GM12878 (cell line): ENCODE results near the gene DEPDC1B. TPM values are rescaled to one million over a fixed set of nuclear protein-coding genes. Genes with fewer than 3 reads are reported as not detected.
A peak's percentile ranks its signal among the peaks of the same experiment; 100 is the strongest.

Experiments used
- E2F4 ChIP-seq: IDR thresholded peaks from 2 replicates; pipeline ENCODE4 v1.6.1; 2012; ENCODE audit warnings: low read depth, low read length, improper control_type of control experiment
- EED ChIP-seq: sonication (generic); IDR thresholded peaks from 2 replicates; pipeline ENCODE4 v1.6.1; 2016; ENCODE audit warnings: antibody characterized with exemption, low read depth
- EGR1 ChIP-seq, 2 experiments: IDR thresholded peaks; 1 replicate in 1 of 2; 2 replicates in 1 of 2; pipeline ENCODE4 v1.6.1; 2011 to 2012; ENCODE audit warnings: low read depth in 2 of 2, low read length in 2 of 2, borderline replicate concordance in 1 of 2, mild to moderate bottlenecking in 1 of 2, moderate library complexity in 1 of 2
- FOS ChIP-seq: IDR thresholded peaks from 3 replicates; pipeline ENCODE4 v1.6.1; 2011; ENCODE audit warnings: borderline replicate concordance; ENCODE audit not compliant: insufficient read length; ENCODE audit errors: extremely low read depth
- FOXM1 ChIP-seq: IDR thresholded peaks from 2 replicates; pipeline ENCODE4 v1.6.1; 2012; ENCODE audit warnings: low read depth, mild to moderate bottlenecking, inconsistent platforms, low read length, moderate library complexity
- GATAD2B ChIP-seq: fragments of 450-650 bp; conservative IDR thresholded peaks from 2 replicates; pipeline ENCODE4 v1.6.1; 2017; ENCODE audit warnings: low read depth, mild to moderate bottlenecking, moderate library complexity
- IKZF2 ChIP-seq, 2 experiments: fragments of 450-650 bp; IDR thresholded peaks; 2 replicates each; pipeline ENCODE4 v1.6.1; 2017; ENCODE audit warnings: mild to moderate bottlenecking in 2 of 2, moderate library complexity in 2 of 2
- IRF5 ChIP-seq: fragments of 450-650 bp; IDR thresholded peaks from 2 replicates; pipeline ENCODE4 v1.6.1; 2017; ENCODE audit warnings: borderline replicate concordance
- JUNB ChIP-seq: IDR thresholded peaks from 2 replicates; pipeline ENCODE4 v1.6.1; 2016; ENCODE audit warnings: antibody characterized with exemption, mild to moderate bottlenecking
- LARP7 ChIP-seq: fragments of 450-650 bp; IDR thresholded peaks from 2 replicates; pipeline ENCODE4 v1.6.1; 2017; ENCODE audit warnings: mild to moderate bottlenecking
- MEF2A ChIP-seq: IDR thresholded peaks from 2 replicates; pipeline ENCODE4 v1.6.1; 2011; ENCODE audit warnings: low read depth, mild to moderate bottlenecking, low read length, moderate library complexity; ENCODE audit not compliant: insufficient read depth
- MEF2B ChIP-seq: fragments of 450-650 bp; IDR thresholded peaks from 2 replicates; pipeline ENCODE4 v1.6.1; 2018; ENCODE audit warnings: mild to moderate bottlenecking, moderate library complexity; ENCODE audit not compliant: partially characterized antibody, poor library complexity, severe bottlenecking
- NFIC ChIP-seq: IDR thresholded peaks from 2 replicates; pipeline ENCODE4 v1.6.1; 2012; ENCODE audit warnings: low read depth, mild to moderate bottlenecking, inconsistent platforms, low read length, moderate library complexity
- NR2C2 ChIP-seq: IDR thresholded peaks from 2 replicates; pipeline ENCODE4 v1.6.1; 2011; ENCODE audit warnings: borderline replicate concordance, low read depth; ENCODE audit not compliant: control insufficient read depth, insufficient read length
- PAX5 ChIP-seq: IDR thresholded peaks from 2 replicates; pipeline ENCODE4 v1.6.1; 2011; ENCODE audit warnings: low read depth, low read length, borderline replicate concordance
- POLR2A ChIP-seq: IDR thresholded peaks from 2 replicates; pipeline ENCODE4 v1.6.1; 2011; ENCODE audit warnings: low read depth, mild to moderate bottlenecking, low read length
- REST ChIP-seq: IDR thresholded peaks from 2 replicates; pipeline ENCODE4 v1.6.1; 2012; ENCODE audit warnings: mild to moderate bottlenecking, low read depth, low read length
- SP1 ChIP-seq: IDR thresholded peaks from one replicate; pipeline ENCODE4 v1.6.1; 2011; ENCODE audit warnings: low read depth, low read length
- TARDBP ChIP-seq: IDR thresholded peaks from 2 replicates; pipeline ENCODE4 v1.6.1; 2016; ENCODE audit warnings: borderline replicate concordance
- TCF7 ChIP-seq: IDR thresholded peaks from 2 replicates; pipeline ENCODE4 v1.6.1; 2014; ENCODE audit warnings: antibody characterized with exemption, borderline replicate concordance
- ZBTB11 ChIP-seq: fragments of 450-650 bp; formaldehyde crosslinking; IDR thresholded peaks from 2 replicates; pipeline ENCODE4 v1.5.0; 2022; ENCODE audit warnings: mild to moderate bottlenecking, missing genetic modification characterization
- ZNF217 ChIP-seq: fragments of 450-650 bp; IDR thresholded peaks from 2 replicates; pipeline ENCODE4 v1.6.1; 2017; ENCODE audit warnings: antibody characterized with exemption, mild to moderate bottlenecking
- polyA plus RNA-seq, 11 experiments: library from polyadenylated mRNA; depleted of rRNA in 4 of 11; unstranded in 6 of 11; stranded (reverse) in 5 of 11; fragments of >200 nt; fragmentation: Nextera tagmentation in 4 of 11; fragmentation: Illumina TruSeq in 1 of 11; extraction: Ambion mirVana in 4 of 11; extraction: Trizol in 1 of 11; gene quantifications; 1 replicate in 1 of 11; 2 replicates in 10 of 11; pipeline versions ENCODE4 v1.2.1 to v1.2.3, GENCODE V29; 2011 to 2016; ENCODE audit warnings: inconsistent platforms in 2 of 11, missing spikeins in 2 of 11, low read depth in 1 of 11
- total RNA-seq, 4 experiments: library from RNA; depleted of rRNA in 3 of 4; stranded (reverse); fragments of >200 nt in 3 of 4; fragmentation: Illumina TruSeq in 1 of 4; extraction: Trizol in 1 of 4; gene quantifications; 2 replicates each; pipeline versions ENCODE4 v1.2.1 to v1.2.3, GENCODE V29; 2013 to 2021

The DEPDC1B gene
- total and polyA plus RNA-seq, 10 of the 15 experiments (the other 5 are each of a cell fraction or from before 2014, with no cell fraction given): 29.7 to 56.5 (median 35.5) TPM

GRCh38 chr5:60699609-60700415, at the start of gene DEPDC1B (continued):
- TF ChIP-seq REST: no peak
- no peak for TF ChIP-seq FOS
- peak; percentile 55; the same call in 1 of the 2 replicates for TF ChIP-seq FOXM1
- peak; percentile 92 for TF ChIP-seq LARP7
- peak; percentile 95 for TF ChIP-seq E2F4
- peak; percentile 76 for TF ChIP-seq SP1
- no peak for TF ChIP-seq NFIC
- TF ChIP-seq JUNB: no peak
- TF ChIP-seq IRF5: no peak
- TF ChIP-seq EED: no peak
- TF ChIP-seq TARDBP: 0 out of 2 replicates have a peak, but pooled peaks have one; percentile 21
- peak; percentile 9 to 23; a peak in 1 of 4 replicates for TF ChIP-seq IKZF2 (IDR thresholded peaks at IDR 0.05)
- TF ChIP-seq MEF2A: no peak
- no peak for TF ChIP-seq ZNF217
- TF ChIP-seq POLR2A: peak; percentile 93
- TF ChIP-seq ZBTB11 (CRISPR knock-in tag): peak; percentile 74
- TF ChIP-seq TCF7: no peak
- no peak for TF ChIP-seq PAX5
- TF ChIP-seq GATAD2B: peak; percentile 92
- no peak for TF ChIP-seq MEF2B
- no peak for TF ChIP-seq NR2C2
- peak in 1 of 2 experiments; percentile 38; a peak in 1 of 3 replicates for TF ChIP-seq EGR1 (IDR thresholded peaks at IDR 0.05; ENCODE audit: borderline replicate concordance in 1 of 2, low read depth in 2 of 2, low read length in 2 of 2)
